ENCODE results near the gene NKAIN2. TPM values are rescaled to one million over a fixed set of nuclear protein-coding genes. Genes with fewer than 3 reads are reported as not detected.
"Not testable (repeated sequence)": the region's sequence is repeated elsewhere in the genome, so short reads cannot be mapped to it uniquely, and the experiment has no call there.

The NKAIN2 gene
- total RNA-seq, 1 experiment from 2014 or later: not detected

DNA sequence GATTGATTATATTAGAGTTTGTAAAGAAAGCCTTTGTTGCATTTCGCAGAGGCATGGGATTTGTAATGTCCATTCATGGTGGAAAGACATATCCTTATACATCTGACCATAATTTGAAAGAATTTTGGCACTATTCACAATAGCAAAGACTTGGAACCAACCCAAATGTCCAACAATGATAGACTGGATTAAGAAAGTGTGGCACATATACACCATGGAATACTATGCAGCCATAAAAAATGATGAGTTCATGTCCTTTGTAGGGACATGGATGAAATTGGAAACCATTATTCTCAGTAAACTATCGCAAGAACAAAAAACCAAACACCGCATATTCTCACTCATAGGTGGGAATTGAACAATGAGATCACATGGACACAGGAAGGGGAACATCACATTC, 119.7 kb downstream of the NKAIN2 start:
- H3K4me3 ChIP-seq; H3K36me3 ChIP-seq; H3K27me3 ChIP-seq (replicated peaks); H3K27ac ChIP-seq; DNase-seq (ENCODE audit: low read depth in 1 of 2, low spot score in 2 of 2); H3K9me3 ChIP-seq (replicated peaks); H3K4me1 ChIP-seq (replicated peaks): not testable (repeated sequence)

DNA sequence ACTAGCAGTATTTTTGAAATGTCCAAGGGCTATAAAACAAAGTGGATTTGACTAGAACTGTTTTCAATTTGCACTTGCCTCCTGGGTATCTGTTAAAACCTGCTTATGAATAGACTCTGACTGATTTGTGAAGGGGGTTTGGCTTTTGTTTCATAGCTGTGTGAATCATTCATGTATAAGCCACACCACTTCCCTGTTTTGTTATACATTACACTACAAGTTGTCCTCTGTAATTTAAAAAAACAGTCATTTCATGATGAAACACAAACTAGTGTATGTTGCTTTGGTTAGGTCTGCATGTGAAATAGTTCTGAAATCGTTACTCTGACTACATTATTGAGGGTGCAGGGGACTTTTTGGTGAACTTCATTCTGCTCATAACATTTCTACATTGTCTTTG, 121.7 kb downstream of the NKAIN2 start:
- no peaks in the 10 kb centered on the region for H3K9me3 ChIP-seq (replicated peaks)
- H3K4me1 ChIP-seq (replicated peaks): no peaks in the 10 kb centered on the region
- no peak for DNase-seq (ENCODE audit: low read depth in 1 of 2, low spot score in 2 of 2)
- no peaks in the 10 kb centered on the region for H3K27me3 ChIP-seq (replicated peaks)
- no peaks in the 10 kb centered on the region for H3K36me3 ChIP-seq
- H3K27ac ChIP-seq: no peak overlapping the region
- H3K4me3 ChIP-seq: no peak overlapping the region

DNA sequence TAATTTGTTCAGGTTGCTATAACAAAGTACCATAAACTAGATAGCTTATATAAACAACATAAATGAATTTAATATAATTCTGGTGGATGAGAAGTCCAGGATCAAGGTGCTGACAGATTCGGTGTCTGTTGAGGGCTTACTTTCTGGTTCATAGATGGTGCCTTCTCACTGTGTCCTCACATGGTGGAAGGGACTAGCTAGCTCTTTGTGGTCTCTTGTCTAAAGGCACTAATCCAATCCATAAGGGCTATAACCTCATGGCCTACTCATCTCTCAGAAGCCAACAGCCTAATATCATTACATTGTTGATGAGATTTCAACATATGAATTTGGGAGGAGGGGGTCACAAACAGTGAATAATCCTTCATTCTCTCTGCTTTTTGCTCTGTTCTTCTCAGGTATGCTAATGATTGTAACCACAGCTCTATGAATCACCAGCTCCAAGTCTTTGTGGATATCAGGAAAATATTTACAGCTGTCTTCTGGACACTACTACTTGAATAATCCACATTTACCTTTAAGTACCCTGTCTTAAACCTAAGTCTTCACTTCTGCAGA, 122.3 kb downstream of the NKAIN2 start:
- H3K4me3 ChIP-seq: no peak overlapping the region

DNA sequence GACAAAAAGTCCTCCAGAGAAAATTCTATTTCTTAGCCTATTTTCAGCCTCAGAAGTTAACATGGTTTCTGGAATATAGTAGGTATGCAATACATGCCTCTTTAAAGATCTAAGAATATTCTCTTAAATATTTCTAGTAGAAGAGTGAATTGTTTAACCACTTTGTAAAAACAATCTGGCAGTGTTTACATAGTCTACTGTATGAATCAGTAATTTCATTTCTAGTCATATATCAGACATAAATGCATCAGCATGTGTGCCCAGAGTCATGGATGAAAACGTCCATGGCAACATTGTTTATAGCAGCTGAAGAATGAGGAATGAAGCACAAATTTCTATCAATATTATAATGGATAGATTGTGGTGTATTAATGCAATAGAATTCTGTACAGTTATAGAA, 124.9 kb downstream of the NKAIN2 start:
- H3K36me3 ChIP-seq: no peaks in the 10 kb centered on the region
- no peaks in the 10 kb centered on the region for H3K4me1 ChIP-seq (replicated peaks)
- no peaks in the 10 kb centered on the region for H3K9me3 ChIP-seq (replicated peaks)
- no peak overlapping the region for H3K27ac ChIP-seq
- H3K27me3 ChIP-seq (replicated peaks): no peaks in the 10 kb centered on the region
- H3K4me3 ChIP-seq: no peak overlapping the region
- DNase-seq (ENCODE audit: low read depth in 1 of 2, low spot score in 2 of 2): no peak

More for the DNA sequence above, 122.3 kb downstream of the NKAIN2 start:
- no peaks in the 10 kb centered on the region for H3K27me3 ChIP-seq (replicated peaks)
- H3K36me3 ChIP-seq: no peaks in the 10 kb centered on the region
- no peak for DNase-seq (ENCODE audit: low read depth in 1 of 2, low spot score in 2 of 2)
- H3K27ac ChIP-seq: no peak overlapping the region
- H3K9me3 ChIP-seq (replicated peaks): no peaks in the 10 kb centered on the region
- no peaks in the 10 kb centered on the region for H3K4me1 ChIP-seq (replicated peaks)

DNA sequence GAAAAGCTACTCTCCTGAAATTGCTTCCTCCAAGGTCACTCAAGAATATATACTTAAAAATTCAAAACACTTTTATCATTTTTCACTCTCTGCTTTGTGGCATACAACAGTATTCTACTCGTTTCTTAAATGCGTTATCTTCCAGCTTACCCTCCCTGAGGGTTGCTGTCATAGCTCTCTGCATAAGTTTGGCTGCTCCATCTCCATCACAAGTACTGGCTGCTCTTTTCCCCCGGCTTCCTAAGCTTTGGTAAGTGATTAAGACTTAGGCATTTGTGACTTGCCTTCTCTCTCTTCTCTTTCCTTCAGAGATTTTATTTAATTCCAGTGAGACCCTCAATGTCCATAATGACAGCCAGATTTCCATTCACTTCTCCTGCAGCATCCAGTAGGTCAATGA, 128.3 kb downstream of the NKAIN2 start:
- Histone ChIP-seq H3K27me3 (replicated peaks) (no peaks in the 10 kb centered on the region), H3K4me3 (no peak overlapping the region), H3K4me1 (replicated peaks) (no peaks in the 10 kb centered on the region), H3K9me3 (replicated peaks) (no peaks in the 10 kb centered on the region), H3K36me3 (no peaks in the 10 kb centered on the region), H3K27ac (no peak overlapping the region)
- DNase-seq (ENCODE audit: low read depth in 1 of 2, low spot score in 2 of 2): no peak

DNA sequence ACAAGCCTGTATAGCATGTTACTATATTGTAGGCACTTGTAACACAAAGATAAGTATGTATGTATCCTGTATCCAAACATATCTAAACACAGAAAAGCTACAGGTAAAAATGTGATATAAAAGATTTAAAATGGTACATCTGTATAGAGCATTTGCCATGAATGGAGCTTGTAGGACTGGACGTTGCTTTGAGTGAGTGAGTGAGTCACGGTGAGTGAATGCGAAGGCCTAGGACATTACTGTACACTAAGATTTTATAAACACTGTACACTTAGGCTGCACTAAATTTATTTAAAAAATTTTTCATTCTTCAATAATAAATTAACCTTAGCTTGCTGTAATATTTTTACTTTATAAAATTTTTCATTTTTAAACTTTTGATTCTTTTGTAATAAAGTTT, 136.9 kb downstream of the NKAIN2 start:
- DNase-seq (ENCODE audit: low read depth in 1 of 2, low spot score in 2 of 2): peak; percentile 6 to 46
- H3K9me3 ChIP-seq (replicated peaks): no peaks in the 10 kb centered on the region

DNA sequence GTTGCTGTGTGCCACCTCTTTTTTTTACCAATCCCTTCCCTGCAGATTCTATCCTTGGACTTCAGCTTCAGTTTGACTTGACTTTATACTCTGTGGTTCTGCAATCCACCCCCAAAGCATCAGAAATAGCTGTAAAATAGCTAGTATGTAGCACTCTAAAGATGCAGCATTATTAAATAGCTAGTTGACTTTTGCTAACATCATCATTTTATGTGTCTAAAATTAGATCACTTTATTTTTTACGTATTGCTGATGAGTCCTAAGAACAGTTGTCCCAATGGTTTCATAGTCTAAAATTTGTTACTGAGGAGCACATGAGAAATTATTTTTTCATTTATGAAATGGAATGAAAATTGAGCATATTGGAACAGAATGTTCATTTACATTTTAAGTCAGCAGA, 138.2 kb downstream of the NKAIN2 start:
- Histone ChIP-seq H3K4me1 (replicated peaks) (peaks cover 3% of the 10 kb centered on the region; the same call in 1 of the 2 replicates), H3K36me3 (no peaks in the 10 kb centered on the region), H3K27me3 (replicated peaks) (no peaks in the 10 kb centered on the region), H3K9me3 (replicated peaks) (no peaks in the 10 kb centered on the region), H3K4me3 (no peak overlapping the region), H3K27ac (no peak overlapping the region)
- DNase-seq (ENCODE audit: low read depth in 1 of 2, low spot score in 2 of 2): no peak

More for the DNA sequence above, 136.9 kb downstream of the NKAIN2 start:
- Histone ChIP-seq H3K27ac (no peak overlapping the region), H3K27me3 (replicated peaks) (no peaks in the 10 kb centered on the region), H3K4me3 (no peak overlapping the region), H3K36me3 (no peaks in the 10 kb centered on the region), H3K4me1 (replicated peaks) (peaks cover 3% of the 10 kb centered on the region; the same call in 1 of the 2 replicates)

DNA sequence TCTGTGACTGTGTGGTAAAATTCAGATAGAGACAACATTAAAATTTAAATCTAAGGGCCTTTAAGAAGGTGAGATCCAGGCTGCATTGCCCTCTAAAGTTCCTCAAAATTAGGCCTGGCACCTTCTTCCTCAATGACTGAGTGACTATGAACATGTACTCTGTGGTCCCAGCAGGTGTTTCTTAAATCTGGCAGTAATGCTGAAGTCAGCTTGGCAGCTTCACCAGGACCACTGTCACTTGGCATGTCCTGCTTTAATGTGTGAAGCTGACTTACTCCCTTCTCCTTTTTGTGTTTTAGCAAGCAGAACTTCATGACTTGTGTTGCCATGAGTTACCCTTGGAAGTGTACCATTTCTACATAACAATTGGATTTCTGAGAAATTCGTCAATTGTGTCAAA, 141.7 kb downstream of the NKAIN2 start:
- Histone ChIP-seq H3K4me3 (no peak overlapping the region), H3K36me3 (no peaks in the 10 kb centered on the region), H3K4me1 (replicated peaks) (peaks cover 1% of the 10 kb centered on the region; the same call in 1 of the 2 replicates), H3K9me3 (replicated peaks) (no peaks in the 10 kb centered on the region), H3K27ac (no peak overlapping the region), H3K27me3 (replicated peaks) (no peaks in the 10 kb centered on the region)
- DNase-seq (ENCODE audit: low read depth in 1 of 2, low spot score in 2 of 2): no peak

DNA sequence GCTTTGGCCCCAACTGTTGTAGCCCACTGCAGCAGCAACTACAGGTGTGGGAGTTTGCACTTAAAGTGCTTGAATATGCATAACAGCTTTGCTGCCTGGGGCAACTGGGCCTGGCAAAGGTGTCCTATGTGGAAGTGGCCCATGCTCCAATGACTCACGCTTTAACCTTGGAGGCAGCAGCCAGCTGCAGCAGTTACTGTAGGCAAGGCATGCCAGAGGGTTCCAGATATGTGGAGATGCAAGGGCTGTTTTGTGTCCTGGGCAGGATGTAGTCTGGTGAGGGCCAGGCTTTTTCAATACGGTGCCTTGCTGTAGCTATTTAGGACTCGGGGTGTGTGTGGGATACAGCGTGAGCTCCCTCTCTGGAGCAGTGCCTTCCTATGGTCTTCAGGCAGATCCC, 150.3 kb downstream of the NKAIN2 start:
- no peak overlapping the region for H3K4me3 ChIP-seq
- no peaks in the 10 kb centered on the region for H3K27me3 ChIP-seq (replicated peaks)
- DNase-seq (ENCODE audit: low read depth in 1 of 2, low spot score in 2 of 2): no peak
- H3K4me1 ChIP-seq (replicated peaks): no peaks in the 10 kb centered on the region
- H3K27ac ChIP-seq: no peak overlapping the region
- no peaks in the 10 kb centered on the region for H3K9me3 ChIP-seq (replicated peaks)
- no peaks in the 10 kb centered on the region for H3K36me3 ChIP-seq

DNA sequence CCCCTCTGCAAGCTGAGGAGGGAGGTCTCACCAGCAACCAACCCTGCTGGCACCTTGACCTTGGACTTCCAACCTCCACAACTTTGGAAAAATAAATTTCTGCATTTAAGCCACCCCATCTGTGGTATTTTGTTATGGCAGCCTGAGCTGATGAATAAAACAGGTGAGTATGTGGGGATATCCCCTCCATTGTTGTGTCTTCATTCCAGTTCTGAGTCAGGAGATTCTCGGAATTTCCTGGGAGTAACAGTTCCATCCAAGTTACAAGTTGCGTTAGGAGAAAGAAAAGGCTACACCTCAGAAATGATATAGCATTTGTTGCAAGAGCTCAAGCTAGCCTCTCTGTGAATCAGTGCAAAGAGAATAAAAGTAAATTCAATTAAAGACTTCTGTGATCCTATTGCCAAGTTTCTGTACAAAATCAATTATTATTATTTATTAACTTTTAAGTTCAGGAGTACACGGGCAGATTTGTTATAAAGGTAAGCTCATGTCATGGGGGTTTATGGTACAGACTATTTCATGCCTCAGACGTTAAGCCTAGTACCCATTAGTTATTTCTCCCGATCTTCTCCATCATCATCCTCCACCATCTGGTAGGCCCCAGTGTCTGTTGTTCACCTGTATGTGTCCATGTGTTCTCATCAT, 153.0 kb downstream of the NKAIN2 start:
- Histone ChIP-seq H3K4me1 (replicated peaks) (no peaks in the 10 kb centered on the region), H3K27ac (no peak overlapping the region), H3K4me3 (no peak overlapping the region), H3K36me3 (no peaks in the 10 kb centered on the region), H3K27me3 (replicated peaks) (no peaks in the 10 kb centered on the region), H3K9me3 (replicated peaks) (no peaks in the 10 kb centered on the region)
- DNase-seq (ENCODE audit: low read depth in 1 of 2, low spot score in 2 of 2): no peak

DNA sequence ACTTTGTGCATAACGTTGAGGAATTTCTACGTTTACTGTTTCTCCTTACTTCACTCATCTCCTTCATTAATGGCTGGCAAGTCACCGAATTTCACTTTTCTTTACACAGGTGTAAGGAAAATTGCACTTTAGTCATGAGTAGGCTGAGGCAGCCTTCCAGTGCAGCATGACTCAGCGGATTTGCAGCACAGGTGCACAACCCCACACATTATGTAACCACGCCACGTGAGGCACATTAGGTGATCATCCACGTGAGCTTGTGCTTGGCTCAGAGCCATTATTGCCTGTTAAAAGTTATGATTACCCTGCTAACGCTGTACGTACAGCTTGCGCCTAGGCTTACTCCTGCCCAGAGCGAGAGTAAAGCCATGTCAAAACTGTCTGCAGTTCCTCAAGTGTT, 158.8 kb downstream of the NKAIN2 start:
- H3K27ac ChIP-seq: no peak overlapping the region
- H3K4me3 ChIP-seq: no peak overlapping the region
- no peaks in the 10 kb centered on the region for H3K4me1 ChIP-seq (replicated peaks)
- H3K36me3 ChIP-seq: no peaks in the 10 kb centered on the region
- H3K27me3 ChIP-seq (replicated peaks): no peaks in the 10 kb centered on the region
- H3K9me3 ChIP-seq (replicated peaks): no peaks in the 10 kb centered on the region
- DNase-seq (ENCODE audit: low read depth in 1 of 2, low spot score in 2 of 2): no peak

DNA sequence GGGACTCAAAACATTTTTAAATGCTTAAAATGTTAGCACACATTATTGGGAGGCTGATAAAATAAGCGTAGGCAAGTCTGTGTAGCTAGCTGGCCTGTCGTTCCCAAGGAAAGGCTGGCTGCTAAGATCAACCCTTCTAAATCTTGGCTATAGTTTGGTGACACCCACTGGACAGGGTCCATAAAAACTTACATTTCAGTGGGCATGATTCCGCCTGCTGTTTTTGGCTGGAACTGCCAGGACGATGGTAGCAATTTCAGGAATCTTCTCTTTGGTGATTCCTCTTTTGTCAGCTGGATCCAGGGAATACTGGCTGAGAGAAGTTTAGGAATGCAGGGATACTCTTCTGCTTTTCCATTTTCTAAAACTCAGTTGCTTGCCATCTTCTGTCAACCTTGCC, 162.2 kb downstream of the NKAIN2 start:
- Histone ChIP-seq H3K4me1 (replicated peaks) (no peaks in the 10 kb centered on the region), H3K4me3 (no peak overlapping the region), H3K9me3 (replicated peaks) (no peaks in the 10 kb centered on the region), H3K36me3 (no peaks in the 10 kb centered on the region), H3K27ac (no peak overlapping the region), H3K27me3 (replicated peaks) (no peaks in the 10 kb centered on the region)
- no peak for DNase-seq (ENCODE audit: low read depth in 1 of 2, low spot score in 2 of 2)

DNA sequence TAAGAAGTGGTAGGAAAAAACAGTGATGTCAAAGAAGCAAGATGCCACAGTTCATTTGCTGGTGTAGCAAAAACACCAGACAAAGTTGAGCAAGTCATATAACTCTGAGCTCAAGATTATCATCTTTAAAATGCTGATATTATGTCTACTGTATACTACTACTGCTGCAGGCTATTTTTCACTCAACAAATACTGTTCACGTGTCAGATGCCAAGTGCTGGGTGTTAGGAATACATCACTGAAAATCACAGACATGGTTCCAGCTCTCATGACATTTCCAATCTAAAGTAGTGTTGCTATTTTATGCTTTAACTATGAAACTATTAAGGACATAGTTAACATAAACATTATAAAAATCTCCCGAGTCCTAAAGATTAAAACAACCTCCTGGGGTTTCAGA, 163.0 kb downstream of the NKAIN2 start:
- Histone ChIP-seq H3K4me1 (replicated peaks) (no peaks in the 10 kb centered on the region), H3K4me3 (no peak overlapping the region), H3K36me3 (no peaks in the 10 kb centered on the region), H3K27ac (no peak overlapping the region), H3K9me3 (replicated peaks) (no peaks in the 10 kb centered on the region), H3K27me3 (replicated peaks) (no peaks in the 10 kb centered on the region)
- DNase-seq (ENCODE audit: low read depth in 1 of 2, low spot score in 2 of 2): no peak

DNA sequence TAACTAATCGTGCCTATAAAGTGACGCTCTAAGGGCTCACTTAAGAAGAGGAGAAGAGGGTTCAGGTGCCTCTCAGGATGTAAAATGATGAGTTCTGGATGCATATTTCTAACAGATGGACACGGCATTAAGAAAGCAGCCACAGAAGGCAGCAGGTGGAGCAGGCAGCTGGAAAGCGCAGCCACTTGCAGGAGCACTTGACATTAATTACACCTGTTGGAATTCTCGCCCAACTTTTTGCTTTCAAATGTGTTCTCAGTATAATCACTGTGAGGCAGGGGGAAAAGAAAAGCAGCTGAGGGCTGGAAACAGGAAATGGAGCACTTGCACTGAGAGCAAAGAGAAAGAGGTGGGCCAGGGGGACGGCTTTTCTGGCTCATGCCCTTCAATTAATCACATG, 164.2 kb downstream of the NKAIN2 start:
- no peaks in the 10 kb centered on the region for H3K36me3 ChIP-seq
- no peaks in the 10 kb centered on the region for H3K9me3 ChIP-seq (replicated peaks)
- DNase-seq (ENCODE audit: low read depth in 1 of 2, low spot score in 2 of 2): no peak
- no peaks in the 10 kb centered on the region for H3K4me1 ChIP-seq (replicated peaks)
- H3K27ac ChIP-seq: no peak overlapping the region
- no peak overlapping the region for H3K4me3 ChIP-seq
- no peaks in the 10 kb centered on the region for H3K27me3 ChIP-seq (replicated peaks)
